ENCODE measurements around the gene CCT6A.
"Not testable (repeated sequence)": the region's sequence is repeated elsewhere in the genome, so short reads cannot be mapped to it uniquely, and the experiment has no call there.

CCT6A gene

DNA sequence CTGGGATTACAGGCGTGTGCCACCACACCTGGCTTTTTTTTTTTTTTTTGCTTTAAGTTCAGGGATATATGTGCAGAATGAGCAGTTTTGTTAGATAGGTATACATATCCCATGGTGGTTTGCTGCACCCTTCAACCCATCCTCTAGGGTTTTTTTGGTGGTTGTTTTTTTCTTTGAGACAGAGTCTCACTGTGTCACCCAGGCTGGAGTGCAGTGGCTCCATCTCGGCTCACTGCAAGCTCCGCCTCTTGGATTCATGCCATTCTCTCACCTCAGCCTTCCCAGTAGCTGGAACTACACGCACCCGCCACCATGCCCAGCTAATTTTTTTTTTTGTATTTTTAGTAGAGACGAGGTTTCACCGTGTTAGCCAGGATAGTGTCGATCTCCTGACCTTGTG lies 2.8 kb upstream of the CCT6A start:
- not testable (repeated sequence) for DNase-seq (ENCODE audit: low read depth in 3 of 3, low spot score in 1 of 3)

DNA sequence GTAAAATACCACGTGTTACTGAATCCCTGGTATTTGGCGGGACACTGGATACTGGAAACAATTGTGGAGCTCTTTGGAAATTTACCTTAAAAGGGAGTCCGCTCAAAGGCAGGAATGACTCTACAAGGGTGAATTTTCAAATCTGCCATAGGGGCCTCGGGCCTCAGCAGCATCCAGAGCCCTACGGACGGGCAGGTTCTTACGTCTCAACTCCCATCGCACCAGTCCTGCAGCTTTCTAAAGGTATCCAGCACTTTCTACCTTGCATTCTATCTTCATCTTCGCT lies 569 bp upstream of the CCT6A start:
- DNase-seq (ENCODE audit: low read depth in 3 of 3, low spot score in 1 of 3), result no peak

DNA sequence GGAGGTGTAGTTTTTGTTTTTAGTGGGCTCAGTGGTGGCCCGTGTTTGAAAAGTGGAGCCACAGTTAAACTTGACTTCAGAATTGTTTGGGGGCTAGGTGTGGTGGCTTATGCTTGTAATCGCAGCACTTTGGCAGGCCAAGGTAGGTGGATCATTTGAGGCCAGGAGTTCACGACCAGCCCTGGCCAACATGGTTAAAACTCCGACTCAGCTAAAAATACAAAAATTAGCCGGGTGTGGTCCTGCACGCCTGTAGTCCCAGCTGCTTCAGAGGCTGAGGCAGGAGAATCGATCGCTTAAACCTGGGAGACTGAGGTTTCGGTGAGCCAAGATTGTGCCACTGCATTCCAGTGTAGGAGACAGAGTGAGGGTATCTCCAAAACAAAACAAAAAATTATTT lies 1.8 kb downstream of the CCT6A start:
- DNase-seq (ENCODE audit: low read depth in 3 of 3, low spot score in 1 of 3), result no peak

DNA sequence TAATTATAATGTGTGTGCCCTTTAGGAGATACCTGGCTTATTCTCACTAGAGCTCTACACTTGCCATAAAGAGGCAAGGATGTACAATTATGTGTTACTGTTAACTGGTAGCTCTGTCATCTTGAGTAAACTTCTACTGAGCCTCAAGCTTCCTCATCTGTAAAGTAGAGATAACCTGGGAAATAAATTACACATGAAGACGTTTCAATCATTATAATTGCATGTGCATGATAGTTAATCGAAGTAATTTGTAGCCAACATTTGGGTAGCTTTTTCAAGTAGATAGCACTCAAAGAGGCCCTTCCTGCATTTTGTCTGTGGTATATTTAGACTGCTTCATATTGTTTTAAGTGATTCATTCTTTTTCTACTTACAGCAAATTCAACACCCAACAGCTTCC lies 2.4 kb downstream of the CCT6A start:
- no peak for DNase-seq (ENCODE audit: low read depth in 3 of 3, low spot score in 1 of 3)

GRCh38 chr7:56062382-56062781 lies 10.8 kb downstream of the CCT6A start:
- DNase-seq (ENCODE audit: low read depth in 3 of 3, low spot score in 1 of 3), result no peak

GRCh38 chr7:56063500-56063881 lies 11.9 kb downstream of the CCT6A start:
- DNase-seq (ENCODE audit: low read depth in 3 of 3, low spot score in 1 of 3), result no peak

GRCh38 chr7:56063882-56064625 lies 12.5 kb downstream of the CCT6A start, which contains the start of gene SUMF2:
Gene SUMF2 (plus strand): TSS chr7:56064286. CDS start chr7:56064312, 26 bp downstream.
- DNase-seq (ENCODE audit: low read depth in 3 of 3, low spot score in 1 of 3), result peak; percentile 78 to 86 (median 80)

- not testable (repeated sequence) for DNase-seq (ENCODE audit: low read depth in 3 of 3, low spot score in 1 of 3)
Observed at GRCh38 chr7:56066376-56066775, 14.8 kb downstream of the CCT6A start.

DNA sequence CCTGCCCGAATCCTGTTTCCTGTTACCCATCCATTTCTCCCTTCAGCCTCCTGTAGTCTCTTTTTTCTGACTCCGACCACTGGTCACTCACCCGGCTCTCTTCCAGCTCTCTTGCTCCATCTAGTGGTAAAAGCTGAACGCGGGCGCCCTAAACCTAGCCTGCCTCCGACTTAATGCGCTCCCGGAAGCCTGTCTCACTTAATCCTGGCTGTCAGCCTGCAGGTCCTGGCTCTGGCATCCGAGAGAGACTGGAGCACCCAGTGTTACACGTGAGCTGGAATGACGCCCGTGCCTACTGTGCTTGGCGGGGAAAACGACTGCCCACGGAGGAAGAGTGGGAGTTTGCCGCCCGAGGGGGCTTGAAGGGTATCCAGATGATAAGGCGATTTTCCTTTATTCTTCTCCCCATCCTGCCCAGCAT lies 22.8 kb downstream of the CCT6A start:
- DNase-seq (ENCODE audit: low read depth in 3 of 3, low spot score in 1 of 3), result peak; percentile 8 to 42 (median 33)

DNA sequence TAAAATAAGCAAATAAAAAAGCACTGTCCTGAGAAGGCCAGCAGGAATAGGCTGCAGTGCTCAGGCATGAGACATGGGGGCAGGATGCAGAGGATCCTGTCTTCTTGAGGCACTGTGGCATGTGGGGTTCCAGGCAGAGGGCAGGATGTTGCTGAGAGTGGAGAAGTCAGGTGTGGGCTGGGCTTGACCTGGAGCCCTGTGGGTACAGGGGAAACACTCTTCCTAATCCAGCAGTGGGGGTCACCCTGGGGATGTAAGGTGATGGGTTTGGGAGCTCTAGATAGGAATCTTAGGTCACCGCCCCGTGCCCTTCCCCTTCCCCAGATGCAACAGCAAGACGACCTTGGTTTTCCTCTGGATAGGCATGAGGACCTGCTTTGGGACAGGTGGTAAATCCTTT lies 26.1 kb downstream of the CCT6A start:
- no peak for DNase-seq (ENCODE audit: low read depth in 3 of 3, low spot score in 1 of 3)

DNA sequence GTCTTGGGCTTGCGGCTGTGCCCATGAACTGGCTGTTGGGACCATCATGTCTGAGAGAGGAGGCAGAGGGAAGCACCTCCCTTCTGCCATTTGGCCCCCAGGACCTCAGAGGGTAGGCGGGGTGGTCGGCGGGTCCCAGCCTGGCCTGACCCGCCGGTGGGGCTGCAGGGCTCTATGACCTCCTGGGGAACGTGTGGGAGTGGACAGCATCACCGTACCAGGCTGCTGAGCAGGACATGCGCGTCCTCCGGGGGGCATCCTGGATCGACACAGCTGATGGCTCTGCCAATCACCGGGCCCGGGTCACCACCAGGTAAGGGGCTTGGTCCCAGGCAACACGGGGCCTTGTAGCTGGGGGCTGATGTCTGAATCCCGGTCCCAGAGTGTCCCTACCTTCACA lies 26.6 kb downstream of the CCT6A start:
- DNase-seq (ENCODE audit: low read depth in 3 of 3, low spot score in 1 of 3), result no peak

DNA sequence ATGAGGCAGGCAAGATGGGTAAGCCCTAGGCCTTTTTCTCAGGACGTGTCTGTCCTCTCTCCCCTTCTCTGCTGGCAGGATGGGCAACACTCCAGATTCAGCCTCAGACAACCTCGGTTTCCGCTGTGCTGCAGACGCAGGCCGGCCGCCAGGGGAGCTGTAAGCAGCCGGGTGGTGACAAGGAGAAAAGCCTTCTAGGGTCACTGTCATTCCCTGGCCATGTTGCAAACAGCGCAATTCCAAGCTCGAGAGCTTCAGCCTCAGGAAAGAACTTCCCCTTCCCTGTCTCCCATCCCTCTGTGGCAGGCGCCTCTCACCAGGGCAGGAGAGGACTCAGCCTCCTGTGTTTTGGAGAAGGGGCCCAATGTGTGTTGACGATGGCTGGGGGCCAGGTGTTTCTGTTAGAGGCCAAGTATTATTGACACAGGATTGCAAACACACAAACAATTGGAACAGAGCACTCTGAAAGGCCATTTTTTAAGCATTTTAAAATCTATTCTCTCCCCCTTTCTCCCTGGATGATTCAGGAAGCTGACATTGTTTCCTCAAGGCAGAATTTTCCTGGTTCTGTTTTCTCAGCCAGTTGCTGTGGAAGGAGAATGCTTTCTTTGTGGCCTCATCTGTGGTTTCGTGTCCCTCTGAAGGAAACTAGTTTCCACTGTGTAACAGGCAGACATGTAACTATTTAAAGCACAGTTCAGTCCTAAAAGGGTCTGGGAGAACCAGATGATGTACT lies 28.1 kb downstream of the CCT6A start:
- no peak for DNase-seq (ENCODE audit: low read depth in 3 of 3, low spot score in 1 of 3)

GRCh38 chr7:56080726-56081435 lies 29.3 kb downstream of the CCT6A start:
- DNase-seq (ENCODE audit: low read depth in 3 of 3, low spot score in 1 of 3), result not testable (repeated sequence)

DNA sequence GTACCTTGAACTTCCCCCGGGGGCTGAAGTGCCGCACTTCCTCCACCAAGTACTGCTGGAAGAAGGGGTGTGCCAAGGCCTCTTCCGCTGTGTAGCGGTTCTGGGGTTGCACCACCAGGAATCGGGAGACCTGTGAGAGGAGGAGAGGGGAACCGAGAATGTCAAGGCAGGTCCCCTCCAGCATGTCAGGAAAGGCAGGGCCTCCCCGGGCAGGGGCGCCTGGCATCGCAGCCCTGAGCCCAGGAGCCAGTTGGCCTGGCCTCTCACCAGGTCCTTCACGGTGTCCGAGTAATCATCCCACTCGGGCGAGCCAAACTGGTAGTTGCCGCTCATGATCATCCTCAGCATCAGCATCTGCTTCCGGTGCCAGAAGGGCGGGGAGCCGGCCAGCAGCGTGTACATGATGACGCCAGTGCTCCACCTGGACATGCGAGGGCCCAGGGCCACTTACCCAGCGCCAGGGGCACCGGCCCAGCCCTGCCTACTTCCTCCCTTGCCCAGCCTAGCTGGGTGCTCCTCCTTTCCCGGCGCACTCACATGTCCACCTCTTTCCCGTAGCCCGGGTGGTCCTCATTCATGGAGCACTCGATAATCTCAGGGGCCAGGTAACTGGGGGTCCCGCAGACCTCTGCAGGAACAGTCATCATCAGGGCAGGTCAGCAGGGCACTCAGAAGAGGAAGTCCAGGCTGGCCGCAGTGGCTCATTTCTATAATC lies 30.2 kb downstream of the CCT6A start:
- DNase-seq (ENCODE audit: low read depth in 3 of 3, low spot score in 1 of 3), result no peak

- DNase-seq (ENCODE audit: low read depth in 3 of 3, low spot score in 1 of 3), result no peak
Observed at GRCh38 chr7:56083150-56083785, 31.7 kb downstream of the CCT6A start.

- no peak for DNase-seq (ENCODE audit: low read depth in 3 of 3, low spot score in 1 of 3)
Observed at GRCh38 chr7:56086761-56087160, 35.2 kb downstream of the CCT6A start.

DNA sequence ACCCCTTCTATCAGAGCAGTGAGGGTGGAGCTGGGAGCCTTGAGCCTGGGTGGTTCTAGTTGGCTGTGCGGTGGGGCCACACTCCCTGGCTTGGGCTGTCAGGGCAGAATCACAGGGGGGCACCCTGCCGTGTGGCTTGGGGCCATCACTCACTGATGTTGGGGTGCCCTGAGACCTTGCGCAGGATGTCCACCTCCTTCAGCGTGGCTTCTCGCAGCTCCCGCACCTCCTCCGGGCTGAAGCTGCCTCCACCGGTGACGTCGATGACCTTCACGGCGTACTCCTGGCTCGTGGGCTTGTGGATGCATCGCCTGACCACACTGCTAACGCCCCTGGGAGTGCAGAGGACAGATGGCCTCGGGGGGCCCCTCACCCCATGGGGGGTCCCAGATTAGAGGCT lies 35.9 kb downstream of the CCT6A start:
- no peak for DNase-seq (ENCODE audit: low read depth in 3 of 3, low spot score in 1 of 3)

- DNase-seq (ENCODE audit: low read depth in 3 of 3, low spot score in 1 of 3), result no peak
Observed at GRCh38 chr7:56091591-56091990, 40.0 kb downstream of the CCT6A start.

DNA sequence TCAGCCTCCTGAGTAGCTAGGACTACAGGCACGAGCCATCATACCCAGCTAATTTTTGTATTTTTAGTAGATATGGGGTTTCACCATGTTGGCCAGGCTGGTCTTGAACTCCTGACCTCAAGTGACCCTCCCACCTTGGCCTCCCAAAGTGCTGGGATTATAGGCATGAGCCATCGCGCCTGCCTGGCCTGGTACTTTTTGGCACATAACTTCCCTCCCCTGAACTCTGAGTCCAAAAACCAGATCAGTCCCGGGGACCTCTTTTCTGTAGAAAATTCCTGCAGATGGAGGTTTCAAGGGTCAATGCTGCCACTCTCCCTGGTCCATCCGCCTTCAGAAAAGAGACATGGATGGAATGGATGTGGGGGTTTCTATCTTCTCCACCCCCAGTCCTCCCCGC lies 40.8 kb downstream of the CCT6A start:
- not testable (repeated sequence) for DNase-seq (ENCODE audit: low read depth in 3 of 3, low spot score in 1 of 3)

DNA sequence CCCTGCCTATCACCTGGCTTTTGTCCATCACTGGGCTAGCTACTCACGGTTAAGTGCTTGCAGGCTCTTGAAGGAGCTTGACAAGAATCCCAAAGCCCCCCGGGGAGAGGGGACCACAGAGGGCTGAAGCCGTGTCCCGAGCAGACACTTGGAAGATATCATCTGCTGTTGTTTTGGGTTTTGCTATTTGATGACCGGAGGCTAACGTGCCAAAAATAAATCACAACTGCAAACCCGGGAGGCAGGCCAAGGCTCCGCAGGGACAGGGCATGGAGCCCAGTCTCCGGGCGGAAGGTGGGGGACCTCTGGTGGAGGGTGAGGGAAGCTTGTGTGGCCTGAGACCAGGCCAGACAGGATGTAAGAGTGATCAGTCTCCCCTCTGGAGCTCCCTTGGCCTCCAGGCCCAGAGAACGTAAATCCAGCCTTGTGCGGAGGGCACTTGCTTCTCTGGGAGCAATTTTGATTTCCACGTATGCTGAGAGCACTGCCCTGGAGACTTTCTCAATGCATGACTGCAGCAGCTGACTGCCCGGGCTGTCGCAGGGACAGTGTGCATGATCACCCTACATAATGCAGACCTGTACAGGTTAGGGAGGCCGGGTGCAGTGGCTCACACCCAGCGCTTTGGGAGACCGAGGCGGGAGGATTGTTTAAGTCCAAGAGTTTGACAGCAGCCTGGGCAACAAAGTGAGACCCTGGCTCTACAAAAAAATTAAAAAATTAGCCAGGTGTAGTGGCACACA lies 41.4 kb downstream of the CCT6A start, which contains the start of gene PHKG1:
Gene PHKG1, minus strand, starts transcription at position 164 of the 743 bp plus-strand sequence. CDS start 4,011 bp downstream, outside the sequence.
- no peak for DNase-seq (ENCODE audit: low read depth in 3 of 3, low spot score in 1 of 3)
